ENCODE data around the gene TMEM94.

Gene TMEM94

DNA sequence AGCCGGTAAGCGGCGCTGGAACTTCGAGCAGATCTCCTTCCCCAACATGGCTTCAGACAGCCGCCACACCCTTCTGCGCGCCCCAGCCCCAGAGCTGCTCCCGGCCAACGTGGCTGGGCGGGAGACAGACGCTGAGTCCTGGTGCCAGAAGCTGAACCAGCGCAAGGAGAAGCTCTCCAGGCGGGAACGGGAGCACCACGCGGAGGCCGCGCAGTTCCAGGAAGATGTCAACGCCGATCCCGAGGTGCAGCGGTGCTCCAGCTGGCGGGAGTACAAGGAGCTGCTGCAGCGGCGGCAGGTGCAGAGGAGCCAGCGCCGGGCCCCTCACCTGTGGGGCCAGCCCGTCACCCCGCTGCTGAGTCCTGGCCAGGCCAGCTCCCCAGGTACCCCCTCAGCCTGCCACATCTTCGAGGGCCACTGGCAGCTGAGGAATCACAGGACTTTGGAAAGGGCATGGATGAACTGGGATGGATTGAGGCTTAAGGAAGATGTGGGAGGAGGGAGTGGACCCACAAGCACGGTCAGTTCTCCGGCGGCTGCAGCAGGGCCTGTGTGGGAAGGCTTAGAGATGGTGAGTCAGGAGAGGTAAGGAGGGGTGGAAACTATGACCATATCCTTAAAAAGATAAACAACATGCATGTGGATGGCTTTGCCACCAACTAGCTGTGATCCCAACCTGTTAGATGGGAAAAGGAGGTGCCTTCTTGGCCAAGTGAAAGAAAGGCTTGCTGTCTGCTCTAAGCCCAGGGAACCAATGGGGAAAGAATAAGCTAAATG lies 65.7 kb downstream of the TMEM94 start:
- Histone ChIP-seq H3K9me3 (ENCODE audit: control insufficient read depth, insufficient read depth, low read length) (no peaks in the 10 kb centered on the region), H3K36me3 (ENCODE audit: insufficient read depth, low read length) (peaks cover 3% of the 10 kb centered on the region; the same call in 1 of the 2 replicates), H3K4me1 (ENCODE audit: insufficient read depth, low read length) (no peaks in the 10 kb centered on the region; the same call in 1 of the 2 replicates), H3K9ac (ENCODE audit: low read depth, low read length) (no peak overlapping the region)

DNA sequence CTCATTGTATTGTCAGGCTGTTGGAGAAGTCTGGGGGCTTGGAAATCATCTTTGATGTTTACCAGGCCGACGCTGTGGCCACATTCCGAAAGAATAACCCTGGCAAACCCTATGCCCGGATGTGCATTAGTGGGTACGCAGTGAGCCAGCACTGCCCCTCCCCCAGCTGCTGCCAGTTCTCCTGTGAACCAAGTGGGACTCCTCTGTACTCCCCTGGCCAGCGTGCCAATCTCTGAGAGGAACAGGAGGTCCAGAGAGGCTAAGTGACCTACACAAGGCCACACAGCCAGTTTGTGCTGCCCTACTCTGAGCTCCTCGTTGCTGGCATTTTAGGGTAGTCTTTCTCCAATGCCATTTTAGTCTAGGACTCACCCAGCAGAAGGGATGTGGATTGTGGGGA lies 67.2 kb downstream of the TMEM94 start:
- H3K36me3 ChIP-seq (ENCODE audit: insufficient read depth, low read length): peaks cover 3% of the 10 kb centered on the region; the same call in 1 of the 2 replicates

GRCh38 chr17:75524269-75524969 lies 68.0 kb downstream of the TMEM94 start:
- peak overlapping the region; percentile 97 for H3K9ac ChIP-seq (ENCODE audit: low read depth, low read length)
- H3K9me3 ChIP-seq (ENCODE audit: control insufficient read depth, insufficient read depth, low read length): no peaks in the 10 kb centered on the region
- H3K36me3 ChIP-seq (ENCODE audit: insufficient read depth, low read length): peaks cover 3% of the 10 kb centered on the region; the same call in 1 of the 2 replicates
- no peaks in the 10 kb centered on the region; the same call in 1 of the 2 replicates for H3K4me1 ChIP-seq (ENCODE audit: insufficient read depth, low read length)

More for the DNA sequence above, 67.2 kb downstream of the TMEM94 start:
- no peak overlapping the region for H3K9ac ChIP-seq (ENCODE audit: low read depth, low read length)
- H3K9me3 ChIP-seq (ENCODE audit: control insufficient read depth, insufficient read depth, low read length): no peaks in the 10 kb centered on the region
- no peaks in the 10 kb centered on the region; the same call in 1 of the 2 replicates for H3K4me1 ChIP-seq (ENCODE audit: insufficient read depth, low read length)

- H3K36me3 ChIP-seq (ENCODE audit: insufficient read depth, low read length): no peaks in the 10 kb centered on the region
- no peaks in the 10 kb centered on the region for H3K9me3 ChIP-seq (ENCODE audit: control insufficient read depth, insufficient read depth, low read length)
- no peaks in the 10 kb centered on the region; the same call in 1 of the 2 replicates for H3K4me1 ChIP-seq (ENCODE audit: insufficient read depth, low read length)
- H3K9ac ChIP-seq (ENCODE audit: low read depth, low read length): peak within 1 kb of the TSS; percentile 97
Measured at GRCh38 chr17:75524970-75525805, 68.8 kb downstream of the TMEM94 start, which contains the start of gene LLGL2. TSS of gene LLGL2 (plus strand) at chr17:75525697. CDS start at chr17:75543427, 17,730 bp downstream.

DNA sequence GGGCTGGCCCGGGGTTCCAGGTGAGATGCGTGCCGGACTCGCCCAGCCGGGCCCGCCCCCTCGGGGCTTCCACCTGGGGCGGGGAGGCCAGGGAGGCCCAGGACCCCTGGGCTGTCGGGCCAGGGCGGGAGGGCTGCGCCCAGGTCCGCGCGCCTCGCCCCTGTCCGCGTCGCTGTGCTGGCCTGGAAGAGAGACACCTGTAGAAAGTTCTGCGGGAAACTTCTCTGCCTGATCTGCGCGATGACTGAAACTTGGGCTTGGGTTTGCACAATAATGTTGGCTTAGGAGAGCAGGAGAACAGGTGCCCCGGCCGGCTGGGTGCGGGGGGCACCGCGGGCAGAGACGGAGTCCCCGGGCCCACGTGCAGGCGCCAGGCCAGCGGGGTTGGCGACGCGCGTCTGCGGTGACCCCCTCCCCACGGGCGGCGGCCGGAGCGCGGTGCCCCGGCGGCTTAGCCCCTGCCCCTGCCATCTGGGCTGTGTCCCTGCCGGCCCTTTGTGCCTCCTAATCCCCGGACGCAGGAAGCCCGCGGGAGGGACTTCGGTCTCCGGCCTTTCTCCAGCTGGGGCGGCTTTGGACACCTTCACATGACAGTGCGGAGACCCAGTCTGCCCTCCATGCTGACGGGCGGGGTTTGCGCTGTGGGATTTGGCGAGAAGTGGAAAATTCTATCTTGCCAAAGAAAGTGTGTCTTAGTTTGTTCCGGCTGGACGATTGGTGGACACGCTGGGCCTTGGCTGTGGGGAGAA lies 69.5 kb downstream of the TMEM94 start:
- no peaks in the 10 kb centered on the region for H3K9me3 ChIP-seq (ENCODE audit: control insufficient read depth, insufficient read depth, low read length)
- H3K9ac ChIP-seq (ENCODE audit: low read depth, low read length): peak overlapping the region; percentile 97
- H3K36me3 ChIP-seq (ENCODE audit: insufficient read depth, low read length): no peaks in the 10 kb centered on the region
- H3K4me1 ChIP-seq (ENCODE audit: insufficient read depth, low read length): peaks cover 5% of the 10 kb centered on the region; the same call in 1 of the 2 replicates

GRCh38 chr17:75526555-75527270 lies 70.3 kb downstream of the TMEM94 start:
- Histone ChIP-seq H3K4me1 (ENCODE audit: insufficient read depth, low read length) (peaks cover 10% of the 10 kb centered on the region; the same call in 1 of the 2 replicates), H3K9me3 (ENCODE audit: control insufficient read depth, insufficient read depth, low read length) (no peaks in the 10 kb centered on the region), H3K36me3 (ENCODE audit: insufficient read depth, low read length) (no peaks in the 10 kb centered on the region), H3K9ac (ENCODE audit: low read depth, low read length) (peak overlapping the region; percentile 97)

DNA sequence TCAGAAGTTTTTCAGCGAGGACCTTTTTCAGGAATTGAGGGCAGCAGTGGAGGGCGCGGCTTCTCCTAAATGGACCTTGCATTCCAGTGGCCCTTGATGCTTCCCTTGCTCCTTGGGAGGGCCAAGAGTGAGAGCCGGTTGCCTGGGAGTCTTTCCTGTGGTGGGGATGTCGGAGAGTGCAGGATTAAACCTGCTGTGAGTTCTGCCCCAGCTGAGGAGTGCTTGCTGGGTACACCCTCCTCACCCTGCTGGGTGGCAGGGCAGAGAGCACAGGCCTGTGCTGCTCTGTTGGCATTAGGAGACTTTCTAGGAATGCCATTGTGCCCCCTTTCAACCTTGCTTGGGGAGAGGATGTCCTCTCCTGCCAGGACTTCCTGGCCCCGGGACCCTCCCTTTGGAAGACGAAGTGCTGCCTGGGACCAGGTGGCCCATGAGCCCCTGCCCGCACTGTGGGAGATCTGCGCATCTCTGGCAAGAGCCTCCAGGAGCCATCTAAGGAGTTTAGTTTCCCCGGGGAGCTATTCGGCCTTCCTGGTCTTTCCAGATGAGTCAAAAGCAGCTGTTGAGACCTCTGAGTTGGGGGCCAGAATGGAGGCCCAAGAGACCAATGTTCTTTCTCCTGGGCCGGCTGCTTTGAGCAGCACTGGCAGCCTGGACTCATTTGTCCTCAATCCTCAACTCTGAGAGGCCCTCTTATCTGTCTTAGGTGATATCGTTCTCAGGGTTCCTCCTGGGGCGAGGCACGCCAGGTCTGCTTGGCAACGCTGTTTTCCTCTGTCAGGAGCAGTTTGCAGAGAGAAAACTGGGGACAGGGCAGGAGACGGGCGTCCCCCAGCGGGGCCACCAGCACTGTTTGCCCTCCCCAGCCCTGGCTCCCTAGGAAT lies 74.6 kb downstream of the TMEM94 start:
- H3K4me1 ChIP-seq (ENCODE audit: insufficient read depth, low read length): peaks cover 10% of the 10 kb centered on the region; the same call in 1 of the 2 replicates
- H3K9ac ChIP-seq (ENCODE audit: low read depth, low read length): no peak overlapping the region
- H3K9me3 ChIP-seq (ENCODE audit: control insufficient read depth, insufficient read depth, low read length): no peaks in the 10 kb centered on the region
- H3K36me3 ChIP-seq (ENCODE audit: insufficient read depth, low read length): no peaks in the 10 kb centered on the region

DNA sequence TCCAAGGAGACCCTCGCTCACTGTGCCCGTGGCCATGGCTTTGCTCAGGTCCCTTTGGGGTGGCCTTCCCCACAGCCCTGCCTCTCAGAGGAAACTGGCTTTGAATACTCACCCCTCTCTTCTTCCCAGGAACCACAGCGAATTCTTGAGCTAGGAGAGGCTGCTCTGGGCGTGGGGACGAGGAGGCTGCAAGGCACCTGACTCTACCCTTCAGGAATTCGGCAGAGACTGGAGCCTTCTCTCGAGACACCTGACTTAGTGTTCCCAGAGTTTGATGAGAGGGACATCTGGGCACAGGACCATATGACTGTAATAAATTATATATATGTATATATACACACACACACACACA lies 75.3 kb downstream of the TMEM94 start:
- Histone ChIP-seq H3K36me3 (ENCODE audit: insufficient read depth, low read length) (no peaks in the 10 kb centered on the region), H3K9me3 (ENCODE audit: control insufficient read depth, insufficient read depth, low read length) (no peaks in the 10 kb centered on the region), H3K4me1 (ENCODE audit: insufficient read depth, low read length) (peaks cover 10% of the 10 kb centered on the region; the same call in 1 of the 2 replicates), H3K9ac (ENCODE audit: low read depth, low read length) (no peak overlapping the region)

DNA sequence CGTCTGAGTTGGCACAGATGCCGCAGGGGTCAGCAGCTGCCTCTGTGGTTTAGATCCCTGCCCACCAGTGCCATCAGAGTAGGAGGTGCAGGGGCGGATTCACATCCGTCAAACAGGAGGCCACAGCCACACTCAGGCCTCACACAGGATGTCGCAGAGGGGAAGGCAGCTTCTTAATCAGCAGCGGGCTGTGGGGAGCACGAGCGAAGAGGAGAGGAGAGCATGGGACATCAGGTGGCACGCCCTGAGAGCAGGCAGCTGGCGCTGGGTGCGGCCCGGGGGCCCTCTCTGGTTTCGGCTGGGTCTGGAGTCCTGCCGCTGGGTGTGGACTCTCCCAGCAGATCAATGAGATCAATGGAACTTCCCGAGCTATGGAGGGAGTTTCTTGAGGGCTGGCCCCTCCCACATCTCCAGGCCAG lies 78.7 kb downstream of the TMEM94 start:
- Histone ChIP-seq H3K4me1 (ENCODE audit: insufficient read depth, low read length) (peaks cover 13% of the 10 kb centered on the region; the same call in 1 of the 2 replicates), H3K9me3 (ENCODE audit: control insufficient read depth, insufficient read depth, low read length) (no peaks in the 10 kb centered on the region), H3K36me3 (ENCODE audit: insufficient read depth, low read length) (no peaks in the 10 kb centered on the region), H3K9ac (ENCODE audit: low read depth, low read length) (no peak overlapping the region)

DNA sequence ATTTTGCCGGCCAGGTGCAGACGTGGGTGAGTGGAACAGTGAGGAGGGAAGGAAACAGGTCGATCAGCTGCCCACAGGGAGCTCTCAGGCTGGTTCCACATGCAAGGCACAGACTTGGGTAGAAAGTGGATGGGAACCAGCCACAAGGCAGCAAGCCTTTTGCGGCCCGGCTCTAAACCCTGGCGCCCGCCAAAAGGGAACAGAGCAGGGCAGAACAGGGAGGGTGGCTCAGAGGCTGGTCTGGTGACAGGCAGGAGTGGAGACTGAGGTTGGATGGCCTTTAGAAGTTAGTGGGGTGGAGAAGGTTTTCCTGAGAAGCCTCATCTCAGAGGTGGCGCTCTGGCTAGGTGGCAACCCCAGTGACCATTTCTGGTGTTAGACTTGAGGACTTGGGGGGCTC lies 79.4 kb downstream of the TMEM94 start:
- Histone ChIP-seq H3K36me3 (ENCODE audit: insufficient read depth, low read length) (no peaks in the 10 kb centered on the region), H3K9me3 (ENCODE audit: control insufficient read depth, insufficient read depth, low read length) (no peaks in the 10 kb centered on the region), H3K9ac (ENCODE audit: low read depth, low read length) (no peak overlapping the region), H3K4me1 (ENCODE audit: insufficient read depth, low read length) (peaks cover 17% of the 10 kb centered on the region; the same call in 1 of the 2 replicates)

DNA sequence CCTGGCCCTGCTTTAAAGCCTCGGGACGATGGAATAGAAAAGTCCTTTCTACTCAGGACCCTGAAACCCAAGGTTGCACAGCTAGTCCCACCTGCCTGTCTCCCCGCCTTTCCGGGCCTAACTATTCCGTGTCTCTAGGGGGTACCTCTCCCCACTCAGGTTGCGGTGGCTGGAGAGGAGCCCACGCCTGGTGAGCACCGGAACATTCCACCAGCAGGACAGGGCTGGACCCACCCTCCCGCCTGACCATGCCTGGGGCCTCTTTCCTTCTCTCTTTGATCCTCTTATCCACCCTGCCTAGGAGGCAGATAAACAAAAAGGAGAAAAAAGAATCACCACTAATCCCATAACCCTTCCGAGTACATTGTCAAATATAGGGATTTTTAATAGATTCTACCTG lies 79.9 kb downstream of the TMEM94 start:
- Histone ChIP-seq H3K9ac (ENCODE audit: low read depth, low read length) (no peak overlapping the region), H3K9me3 (ENCODE audit: control insufficient read depth, insufficient read depth, low read length) (no peaks in the 10 kb centered on the region), H3K36me3 (ENCODE audit: insufficient read depth, low read length) (no peaks in the 10 kb centered on the region), H3K4me1 (ENCODE audit: insufficient read depth, low read length) (peaks cover 13% of the 10 kb centered on the region; the same call in 1 of the 2 replicates)

- Histone ChIP-seq H3K9me3 (ENCODE audit: control insufficient read depth, insufficient read depth, low read length) (no peaks in the 10 kb centered on the region), H3K4me1 (ENCODE audit: insufficient read depth, low read length) (peaks cover 13% of the 10 kb centered on the region; the same call in 1 of the 2 replicates), H3K9ac (ENCODE audit: low read depth, low read length) (no peak overlapping the region), H3K36me3 (ENCODE audit: insufficient read depth, low read length) (no peaks in the 10 kb centered on the region)
Measured at GRCh38 chr17:75539967-75540729, 83.7 kb downstream of the TMEM94 start.

All from ES-I3 (cell line).